B cell (primary cell): ENCODE data around the gene U2AF2.

Experiments used
- EZH2 ChIP-seq: IDR thresholded peaks from 2 replicates; pipeline ENCODE4 v1.6.1; 2012; ENCODE audit warnings: borderline replicate concordance, low read depth, mild to moderate bottlenecking, moderate library complexity, low read length; ENCODE audit not compliant: insufficient read depth, poor library complexity, severe bottlenecking
- TF ChIP-seq, protein P1 (sequence below): fragments of 200-600 bp; IDR thresholded peaks from one replicate; pipeline ENCODE4 v1.8.0; 2022; ENCODE audit warnings: antibody characterized with exemption, mild to moderate bottlenecking

- TF ChIP-seq, protein P1, sequence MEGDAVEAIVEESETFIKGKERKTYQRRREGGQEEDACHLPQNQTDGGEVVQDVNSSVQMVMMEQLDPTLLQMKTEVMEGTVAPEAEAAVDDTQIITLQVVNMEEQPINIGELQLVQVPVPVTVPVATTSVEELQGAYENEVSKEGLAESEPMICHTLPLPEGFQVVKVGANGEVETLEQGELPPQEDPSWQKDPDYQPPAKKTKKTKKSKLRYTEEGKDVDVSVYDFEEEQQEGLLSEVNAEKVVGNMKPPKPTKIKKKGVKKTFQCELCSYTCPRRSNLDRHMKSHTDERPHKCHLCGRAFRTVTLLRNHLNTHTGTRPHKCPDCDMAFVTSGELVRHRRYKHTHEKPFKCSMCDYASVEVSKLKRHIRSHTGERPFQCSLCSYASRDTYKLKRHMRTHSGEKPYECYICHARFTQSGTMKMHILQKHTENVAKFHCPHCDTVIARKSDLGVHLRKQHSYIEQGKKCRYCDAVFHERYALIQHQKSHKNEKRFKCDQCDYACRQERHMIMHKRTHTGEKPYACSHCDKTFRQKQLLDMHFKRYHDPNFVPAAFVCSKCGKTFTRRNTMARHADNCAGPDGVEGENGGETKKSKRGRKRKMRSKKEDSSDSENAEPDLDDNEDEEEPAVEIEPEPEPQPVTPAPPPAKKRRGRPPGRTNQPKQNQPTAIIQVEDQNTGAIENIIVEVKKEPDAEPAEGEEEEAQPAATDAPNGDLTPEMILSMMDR: no peak
- TF ChIP-seq EZH2: no peak
Measured at GRCh38 chr19:55617426-55617825, 37.4 kb upstream of the U2AF2 start.
